HG02885 (cell line): ENCODE data around the gene MYCBP2.
A peak's percentile ranks its signal among the peaks of the same experiment; 100 is the strongest.
"Not testable (repeated sequence)": the region's sequence is repeated elsewhere in the genome, so short reads cannot be mapped to it uniquely, and the experiment has no call there.

ENCODE experiments used
- ATAC-seq: cut with Tn5 transposase; IDR thresholded peaks from one replicate; pipeline ENCODE4 v1.9.1; 2021; ENCODE audit warnings: mild to moderate bottlenecking; ENCODE audit not compliant: unreplicated experiment, poor library complexity

Gene MYCBP2

DNA sequence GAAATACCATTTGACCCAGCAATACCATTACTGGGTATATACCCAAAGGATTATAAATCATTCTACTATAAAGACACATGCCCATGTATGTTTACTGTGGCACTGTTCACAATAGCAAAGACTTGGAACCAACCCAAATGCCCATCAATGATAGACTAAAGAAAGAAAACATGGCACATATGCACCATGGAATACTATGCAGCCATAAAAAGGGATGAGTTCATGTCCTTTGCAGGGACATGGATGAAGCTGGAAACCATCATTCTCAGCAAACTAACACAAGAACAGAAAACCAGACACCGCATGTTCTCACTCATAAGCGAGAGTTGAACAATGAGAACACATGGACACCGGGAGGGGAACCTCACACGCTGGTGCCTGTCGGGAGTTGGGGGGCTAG lies 317.2 kb downstream of the MYCBP2 start:
- not testable (repeated sequence) for ATAC-seq

DNA sequence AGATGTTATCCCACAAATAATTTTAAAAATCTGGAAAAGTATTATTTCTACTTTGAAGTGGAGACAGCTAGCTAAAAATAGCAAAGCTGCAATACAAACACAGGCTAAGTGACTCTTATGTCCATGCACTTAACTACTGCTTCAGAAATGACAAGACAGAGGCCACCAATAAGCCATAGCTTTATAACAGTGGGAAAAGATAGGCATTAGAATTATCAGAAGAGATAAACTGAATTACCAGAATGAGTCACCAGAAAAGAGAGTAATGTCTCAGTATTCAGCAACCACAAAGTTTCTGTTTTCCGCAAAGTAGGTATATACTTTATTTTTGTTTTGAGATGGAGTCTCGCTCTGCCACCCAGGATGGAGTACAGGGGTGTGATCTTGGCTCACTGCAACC lies 317.9 kb downstream of the MYCBP2 start:
- ATAC-seq: peak; percentile 76

- peak; percentile 57 for ATAC-seq
Measured at GRCh38 chr13:77008337-77008736, 318.6 kb downstream of the MYCBP2 start.

- no peak for ATAC-seq
Measured at GRCh38 chr13:77002590-77003190, 324.2 kb downstream of the MYCBP2 start.

DNA sequence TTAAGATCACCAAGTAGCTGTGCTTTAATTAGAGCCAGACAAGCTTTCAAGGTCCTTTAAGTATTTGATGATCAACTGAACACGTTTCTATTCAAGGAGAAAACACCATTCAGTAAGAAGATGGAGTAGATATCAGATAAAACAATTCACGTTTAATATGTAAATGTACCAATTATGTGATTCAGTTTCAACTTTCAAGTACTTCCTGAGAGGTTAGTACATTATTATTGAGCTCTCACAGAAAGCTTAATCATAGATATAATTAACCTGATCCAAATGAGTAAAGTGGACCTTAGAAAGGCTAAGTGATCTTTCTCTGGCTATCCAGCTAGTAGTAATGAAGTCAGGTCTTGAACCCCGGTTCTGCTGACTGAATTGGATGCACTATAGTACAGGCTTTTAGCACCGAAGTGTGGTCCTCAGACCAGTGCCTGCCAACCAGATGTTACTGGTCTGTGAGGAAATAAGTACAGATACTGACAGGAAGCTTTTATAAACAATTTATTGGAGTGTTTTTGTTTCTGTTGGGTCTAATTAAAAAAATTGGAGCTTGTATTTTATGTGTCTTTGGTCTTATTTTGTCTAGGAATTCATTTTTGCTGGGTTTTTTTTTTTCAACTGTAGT lies 324.8 kb downstream of the MYCBP2 start:
- no peak for ATAC-seq

DNA sequence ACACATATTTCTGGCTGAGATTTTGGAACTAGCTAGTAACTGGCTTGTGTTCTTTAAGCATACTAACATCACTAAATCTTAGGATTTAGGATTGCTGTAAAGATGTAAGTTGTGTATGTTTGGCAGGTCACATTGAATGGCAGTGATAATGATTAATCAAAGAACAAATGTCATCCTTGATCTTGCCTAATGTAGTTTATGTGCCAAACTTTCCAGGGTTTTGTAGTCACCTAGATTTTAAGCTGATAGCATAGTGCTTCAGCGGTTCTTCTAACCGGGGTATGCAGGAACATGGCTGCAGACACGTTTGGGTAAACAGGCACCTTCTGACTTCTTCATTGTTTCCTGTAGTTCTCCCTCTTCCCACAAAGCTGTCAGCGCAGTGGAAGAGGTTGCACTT lies 325.4 kb downstream of the MYCBP2 start:
- no peak for ATAC-seq

DNA sequence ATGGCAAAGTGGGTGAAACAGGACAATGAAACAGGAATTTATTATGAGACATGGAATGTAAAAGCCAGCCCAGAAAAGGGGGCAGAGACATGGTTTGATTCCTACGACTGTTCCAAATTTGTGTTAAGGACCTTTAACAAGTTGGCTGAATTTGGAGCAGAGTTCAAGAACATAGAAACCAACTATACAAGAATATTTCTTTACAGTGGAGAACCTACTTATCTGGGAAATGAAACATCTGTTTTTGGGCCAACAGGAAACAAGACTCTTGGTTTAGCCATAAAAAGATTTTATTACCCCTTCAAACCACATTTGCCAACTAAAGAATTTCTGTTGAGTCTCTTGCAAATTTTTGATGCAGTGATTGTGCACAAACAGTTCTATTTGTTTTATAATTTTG lies 326.4 kb downstream of the MYCBP2 start:
- ATAC-seq: no peak
